Activated naive CD4-positive, alpha-beta T cell treated with anti-CD3 and anti-CD28 coated beads, Interleukin-2, amount 10 ng/mL, durations not matched to agents 7 days and 5 days (primary cell): Measurements from ENCODE around the gene GSC.
"Not testable (repeated sequence)": the region's sequence is repeated elsewhere in the genome, so short reads cannot be mapped to it uniquely, and the experiment has no call there.

ENCODE experiments used
- CTCF ChIA-PET: fragments of 350-600 bp; sonication (Branson Sonifier 250); formaldehyde crosslinking; loops from one replicate; lab custom pipeline; 2021; ENCODE audit warnings: antibody characterized with exemption; lab: Charles Lee
- DNase-seq: peaks from one replicate; pipeline ENCODE4 v3.0.0-alpha.2; 2020
- H3K27ac Mint-ChIP-seq: one replicate; pipeline ENCODE4 v1.8.0; 2021; ENCODE audit warnings: mild to moderate bottlenecking, moderate library complexity, mixed read lengths
- H3K27me3 Mint-ChIP-seq: one replicate; pipeline ENCODE4 v1.8.0; 2021; ENCODE audit warnings: mild to moderate bottlenecking, mixed read lengths
- H3K36me3 Mint-ChIP-seq: one replicate; pipeline ENCODE4 v1.8.0; 2021; ENCODE audit warnings: mixed read lengths
- H3K4me1 Mint-ChIP-seq: one replicate; pipeline ENCODE4 v1.8.0; 2021; ENCODE audit warnings: mixed read lengths
- H3K4me3 Mint-ChIP-seq: one replicate; pipeline ENCODE4 v1.8.0; 2021; ENCODE audit warnings: mild to moderate bottlenecking, moderate library complexity, mixed read lengths
- H3K9me3 Mint-ChIP-seq: one replicate; pipeline ENCODE4 v1.8.0; 2021; ENCODE audit warnings: mixed read lengths

Gene GSC

GRCh38 chr14:94769391-94770250, at the start of gene GSC:
Gene GSC (minus strand): TSS chr14:94770113. CDS start chr14:94770015, 98 bp downstream.
- Mint-ChIP-seq H3K4me1 (peaks cover 23% of the 10 kb centered on the region), H3K36me3 (peaks cover 18% of the 10 kb centered on the region)
- CTCF ChIA-PET: no interaction called here

GRCh38 chr14:94819531-94819930, 49.6 kb upstream of the GSC start:
- Mint-ChIP-seq H3K4me1 (no peaks in the 10 kb centered on the region), H3K27ac (no peak overlapping the region), H3K36me3 (no peaks in the 10 kb centered on the region), H3K4me3 (no peak overlapping the region), H3K27me3 (peaks cover 9% of the 10 kb centered on the region), H3K9me3 (no peaks in the 10 kb centered on the region)
- CTCF ChIA-PET: no interaction called here
- no peak for DNase-seq

More at GRCh38 chr14:94769391-94770250, at the start of gene GSC:
- DNase-seq: peak; percentile 35
- peak within 1 kb of the TSS; percentile 83 for H3K27ac Mint-ChIP-seq
- peaks cover 98% of the 10 kb centered on the region for H3K27me3 Mint-ChIP-seq
- no peaks in the 10 kb centered on the region for H3K9me3 Mint-ChIP-seq
- peak within 1 kb of the TSS; percentile 70 for H3K4me3 Mint-ChIP-seq

GRCh38 chr14:94816113-94816512, 46.2 kb upstream of the GSC start:
- H3K27me3 Mint-ChIP-seq: no peaks in the 10 kb centered on the region
- H3K36me3 Mint-ChIP-seq: no peaks in the 10 kb centered on the region
- no peak overlapping the region for H3K27ac Mint-ChIP-seq
- no peaks in the 10 kb centered on the region for H3K4me1 Mint-ChIP-seq
- no peaks in the 10 kb centered on the region for H3K9me3 Mint-ChIP-seq
- no peak for DNase-seq
- no peak overlapping the region for H3K4me3 Mint-ChIP-seq
- CTCF ChIA-PET: no interaction called here

- Mint-ChIP-seq H3K4me3 (no peak overlapping the region), H3K9me3 (no peaks in the 10 kb centered on the region), H3K27me3 (peaks cover 14% of the 10 kb centered on the region), H3K27ac (no peak overlapping the region), H3K36me3 (no peaks in the 10 kb centered on the region), H3K4me1 (no peaks in the 10 kb centered on the region)
- CTCF ChIA-PET: no interaction called here
- DNase-seq: no peak
Measured at GRCh38 chr14:94805680-94806288, 35.9 kb upstream of the GSC start.

GRCh38 chr14:94801225-94801624, 31.3 kb upstream of the GSC start:
- no peak overlapping the region for H3K4me3 Mint-ChIP-seq
- CTCF ChIA-PET: no interaction called here
- H3K27ac Mint-ChIP-seq: no peak overlapping the region
- no peaks in the 10 kb centered on the region for H3K4me1 Mint-ChIP-seq
- no peak for DNase-seq
- H3K36me3 Mint-ChIP-seq: no peaks in the 10 kb centered on the region
- no peaks in the 10 kb centered on the region for H3K9me3 Mint-ChIP-seq
- H3K27me3 Mint-ChIP-seq: peaks cover 11% of the 10 kb centered on the region

GRCh38 chr14:94800764-94801163, 30.9 kb upstream of the GSC start:
- not testable (repeated sequence) for DNase-seq, H3K9me3 Mint-ChIP-seq, H3K27ac Mint-ChIP-seq, H3K4me1 Mint-ChIP-seq, H3K27me3 Mint-ChIP-seq, H3K36me3 Mint-ChIP-seq, H3K4me3 Mint-ChIP-seq
- CTCF ChIA-PET: interaction anchor here (1.1 kb wide), 1 partner anchor 52 kb away, joined by 3 read pairs; no protein-coding TSS in a partner anchor

GRCh38 chr14:94797887-94798286, 28.0 kb upstream of the GSC start:
- peaks cover 4% of the 10 kb centered on the region for H3K27me3 Mint-ChIP-seq
- H3K4me1 Mint-ChIP-seq: no peaks in the 10 kb centered on the region
- DNase-seq: no peak
- H3K9me3 Mint-ChIP-seq: no peaks in the 10 kb centered on the region
- CTCF ChIA-PET: no interaction called here
- H3K4me3 Mint-ChIP-seq: no peak overlapping the region
- H3K27ac Mint-ChIP-seq: no peak overlapping the region
- H3K36me3 Mint-ChIP-seq: no peaks in the 10 kb centered on the region

GRCh38 chr14:94796278-94796677, 26.4 kb upstream of the GSC start:
- no peak for DNase-seq
- H3K4me3 Mint-ChIP-seq: no peak overlapping the region
- H3K4me1 Mint-ChIP-seq: no peaks in the 10 kb centered on the region
- CTCF ChIA-PET: no interaction called here
- H3K36me3 Mint-ChIP-seq: no peaks in the 10 kb centered on the region
- no peak overlapping the region for H3K27ac Mint-ChIP-seq
- H3K9me3 Mint-ChIP-seq: no peaks in the 10 kb centered on the region
- peaks cover 4% of the 10 kb centered on the region for H3K27me3 Mint-ChIP-seq

GRCh38 chr14:94795372-94795771, 25.5 kb upstream of the GSC start:
- Mint-ChIP-seq H3K27me3 (no peaks in the 10 kb centered on the region), H3K27ac (no peak overlapping the region)
- CTCF ChIA-PET: no interaction called here

GRCh38 chr14:94793901-94794300, 24.0 kb upstream of the GSC start:
- Mint-ChIP-seq H3K27ac (no peak overlapping the region), H3K4me1 (no peaks in the 10 kb centered on the region), H3K36me3 (no peaks in the 10 kb centered on the region), H3K27me3 (no peaks in the 10 kb centered on the region), H3K4me3 (no peak overlapping the region), H3K9me3 (no peaks in the 10 kb centered on the region)
- CTCF ChIA-PET: no interaction called here
- DNase-seq: no peak

More at GRCh38 chr14:94795372-94795771, 25.5 kb upstream of the GSC start:
- Mint-ChIP-seq H3K4me3 (no peak overlapping the region), H3K4me1 (no peaks in the 10 kb centered on the region), H3K9me3 (no peaks in the 10 kb centered on the region), H3K36me3 (no peaks in the 10 kb centered on the region)
- no peak for DNase-seq

- Mint-ChIP-seq H3K27me3 (peaks cover 18% of the 10 kb centered on the region), H3K4me1 (no peaks in the 10 kb centered on the region), H3K9me3 (no peaks in the 10 kb centered on the region), H3K4me3 (no peak overlapping the region), H3K36me3 (no peaks in the 10 kb centered on the region), H3K27ac (no peak overlapping the region)
- CTCF ChIA-PET: no interaction called here
- no peak for DNase-seq
Measured at GRCh38 chr14:94787655-94788054, 17.7 kb upstream of the GSC start.

- no peak overlapping the region for H3K4me3 Mint-ChIP-seq
- peaks cover 18% of the 10 kb centered on the region for H3K27me3 Mint-ChIP-seq
- DNase-seq: no peak
- CTCF ChIA-PET: no interaction called here
- H3K4me1 Mint-ChIP-seq: no peaks in the 10 kb centered on the region
- H3K9me3 Mint-ChIP-seq: no peaks in the 10 kb centered on the region
- no peaks in the 10 kb centered on the region for H3K36me3 Mint-ChIP-seq
- no peak overlapping the region for H3K27ac Mint-ChIP-seq
Measured at GRCh38 chr14:94787092-94787491, 17.2 kb upstream of the GSC start.

- Mint-ChIP-seq H3K27me3 (peaks cover 44% of the 10 kb centered on the region), H3K9me3 (no peaks in the 10 kb centered on the region), H3K4me3 (no peak overlapping the region), H3K4me1 (no peaks in the 10 kb centered on the region), H3K27ac (no peak overlapping the region), H3K36me3 (no peaks in the 10 kb centered on the region)
- CTCF ChIA-PET: no interaction called here
- no peak for DNase-seq
Measured at GRCh38 chr14:94780536-94781399, 10.9 kb upstream of the GSC start.

- H3K27ac Mint-ChIP-seq: no peak overlapping the region
- no peak for DNase-seq
- no peak overlapping the region for H3K4me3 Mint-ChIP-seq
- no peaks in the 10 kb centered on the region for H3K9me3 Mint-ChIP-seq
- H3K4me1 Mint-ChIP-seq: no peaks in the 10 kb centered on the region
- H3K36me3 Mint-ChIP-seq: peaks cover 3% of the 10 kb centered on the region
- peaks cover 52% of the 10 kb centered on the region for H3K27me3 Mint-ChIP-seq
- CTCF ChIA-PET: interaction anchor here (0.6 kb wide), 2 partner anchors 9 to 1518 kb away, joined by 3 to 4 read pairs; no protein-coding TSS in a partner anchor
Measured at GRCh38 chr14:94779713-94780112, 9.8 kb upstream of the GSC start.
